D721Med (cell line): ENCODE data around the gene PSTK.

Experiments used
- DNase-seq: peaks from one replicate; pipeline ENCODE4 v3.0.0; 2011; ENCODE audit warnings: low spot score; ENCODE audit not compliant: insufficient read length
- FAIRE-seq: peaks from 2 replicates; lab custom pipeline; 2011; peaks lifted over from hg19 to GRCh38; lab: Jason Lieb, UNC
- CTCF ChIP-seq: IDR thresholded peaks from 2 replicates; pipeline ENCODE4 v1.5.1; 2012; ENCODE audit warnings: mild to moderate bottlenecking, control low read depth; ENCODE audit not compliant: insufficient read depth; ENCODE audit errors: missing control alignments

The PSTK gene

GRCh38 chr10:122980209-122981065 lies at the start of gene PSTK:
Gene PSTK, plus strand, starts transcription at chr10:122980401. Its CDS starts 79 bp downstream, at chr10:122980480.
- FAIRE-seq (no peak), DNase-seq (peak; percentile 51)
- TF ChIP-seq CTCF: peak; percentile 58

GRCh38 chr10:122931088-122931906 lies 48.9 kb upstream of the PSTK start:
- no peak for FAIRE-seq

GRCh38 chr10:122939133-122939855 lies 40.9 kb upstream of the PSTK start:
- FAIRE-seq (no peak), DNase-seq (no peak)
- no peak for TF ChIP-seq CTCF

More at GRCh38 chr10:122931088-122931906, 48.9 kb upstream of the PSTK start:
- no peak for DNase-seq
- TF ChIP-seq CTCF: no peak

- TF ChIP-seq CTCF: no peak
- no peak for DNase-seq
- FAIRE-seq: no peak
Measured at GRCh38 chr10:122939856-122940543, 40.2 kb upstream of the PSTK start.

- FAIRE-seq: no peak
- TF ChIP-seq CTCF: no peak
- DNase-seq: no peak
Measured at GRCh38 chr10:122949296-122949695, 30.9 kb upstream of the PSTK start.

- TF ChIP-seq CTCF: no peak
- peak; percentile 44 for DNase-seq
- FAIRE-seq: no peak
Measured at GRCh38 chr10:122953902-122954730, 26.1 kb upstream of the PSTK start, which contains the start of gene C10orf88. Gene C10orf88, minus strand, starts transcription at chr10:122954227. Its CDS starts 49 bp downstream, at chr10:122954178.
